ENCODE data around the gene RASGRP1. TPM values are rescaled to one million over a fixed set of nuclear protein-coding genes. Genes with fewer than 3 reads are reported as not detected.

Gene RASGRP1
- total RNA-seq, 1 experiment from 2014 or later: 15.1 TPM

DNA sequence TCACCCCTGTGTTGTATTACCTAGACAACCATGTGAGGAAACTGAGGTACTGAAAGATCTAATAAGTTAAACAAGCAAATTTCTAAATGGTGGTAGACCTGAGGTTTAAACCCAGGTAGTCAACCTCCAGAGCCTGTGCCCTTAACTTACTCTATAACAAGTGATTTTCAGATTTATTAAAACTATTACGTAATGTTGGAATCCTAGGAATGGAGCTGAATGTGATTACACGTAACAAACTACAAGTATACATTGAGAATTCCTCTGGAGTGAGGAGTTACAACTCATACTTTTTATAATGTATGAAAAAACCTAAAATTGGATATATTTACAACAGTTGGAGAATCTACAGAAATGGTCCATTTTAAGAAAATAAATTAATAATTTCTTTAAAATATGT, 92.6 kb downstream of the RASGRP1 start:
- Mint-ChIP-seq H3K9me3 (ENCODE audit: low read depth, unreplicated experiment) (no peaks in the 10 kb centered on the region), H3K4me3 (ENCODE audit: low read depth, unreplicated experiment) (no peak overlapping the region), H3K27ac (ENCODE audit: unreplicated experiment) (no peak overlapping the region), H3K27me3 (ENCODE audit: unreplicated experiment) (no peaks in the 10 kb centered on the region), H3K36me3 (ENCODE audit: insufficient read depth, unreplicated experiment) (no peaks in the 10 kb centered on the region), H3K4me1 (ENCODE audit: low read depth, unreplicated experiment) (no peaks in the 10 kb centered on the region)
- BruUV-seq (replicated peaks): no TSS peak
- no peak for DNase-seq
- TF ChIP-seq, protein P1, sequence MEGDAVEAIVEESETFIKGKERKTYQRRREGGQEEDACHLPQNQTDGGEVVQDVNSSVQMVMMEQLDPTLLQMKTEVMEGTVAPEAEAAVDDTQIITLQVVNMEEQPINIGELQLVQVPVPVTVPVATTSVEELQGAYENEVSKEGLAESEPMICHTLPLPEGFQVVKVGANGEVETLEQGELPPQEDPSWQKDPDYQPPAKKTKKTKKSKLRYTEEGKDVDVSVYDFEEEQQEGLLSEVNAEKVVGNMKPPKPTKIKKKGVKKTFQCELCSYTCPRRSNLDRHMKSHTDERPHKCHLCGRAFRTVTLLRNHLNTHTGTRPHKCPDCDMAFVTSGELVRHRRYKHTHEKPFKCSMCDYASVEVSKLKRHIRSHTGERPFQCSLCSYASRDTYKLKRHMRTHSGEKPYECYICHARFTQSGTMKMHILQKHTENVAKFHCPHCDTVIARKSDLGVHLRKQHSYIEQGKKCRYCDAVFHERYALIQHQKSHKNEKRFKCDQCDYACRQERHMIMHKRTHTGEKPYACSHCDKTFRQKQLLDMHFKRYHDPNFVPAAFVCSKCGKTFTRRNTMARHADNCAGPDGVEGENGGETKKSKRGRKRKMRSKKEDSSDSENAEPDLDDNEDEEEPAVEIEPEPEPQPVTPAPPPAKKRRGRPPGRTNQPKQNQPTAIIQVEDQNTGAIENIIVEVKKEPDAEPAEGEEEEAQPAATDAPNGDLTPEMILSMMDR (IDR thresholded peaks at IDR 0.05; ENCODE audit: unreplicated experiment): no peak
- CTCF ChIA-PET: no interaction called here
- intact Hi-C loops (cut with micrococcal nuclease; ENCODE audit: unreplicated experiment): loop anchor here (5.0 kb wide), 1 partner anchor 225 kb away; no protein-coding TSS in a partner anchor

DNA sequence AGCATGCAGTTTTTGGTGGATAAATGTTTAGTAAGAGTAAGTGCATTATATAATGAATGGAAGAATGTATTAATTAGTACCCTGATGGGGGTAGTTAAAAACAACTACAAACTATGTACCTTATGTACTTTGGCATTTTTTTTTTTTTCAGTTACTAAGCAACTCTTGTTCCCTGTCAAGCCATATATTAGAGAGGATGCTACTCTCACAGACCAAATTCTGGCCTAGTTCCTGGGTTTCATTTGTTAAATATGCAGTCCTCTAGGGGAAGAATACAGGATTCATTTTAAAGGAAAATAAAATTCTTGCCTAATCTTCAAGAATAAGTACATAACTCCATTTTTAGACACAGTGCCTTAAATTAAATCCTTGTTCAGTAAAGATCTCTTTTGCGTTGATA, 93.8 kb downstream of the RASGRP1 start:
- Mint-ChIP-seq H3K27ac (ENCODE audit: unreplicated experiment) (no peak overlapping the region), H3K27me3 (ENCODE audit: unreplicated experiment) (no peaks in the 10 kb centered on the region), H3K4me3 (ENCODE audit: low read depth, unreplicated experiment) (no peak overlapping the region), H3K9me3 (ENCODE audit: low read depth, unreplicated experiment) (no peaks in the 10 kb centered on the region), H3K36me3 (ENCODE audit: insufficient read depth, unreplicated experiment) (no peaks in the 10 kb centered on the region), H3K4me1 (ENCODE audit: low read depth, unreplicated experiment) (no peaks in the 10 kb centered on the region)
- CTCF ChIA-PET: no interaction called here
- no TSS peak for BruUV-seq (replicated peaks)
- intact Hi-C loops (cut with micrococcal nuclease; ENCODE audit: unreplicated experiment): loop anchor here (5.0 kb wide), 1 partner anchor 226 kb away; no protein-coding TSS in a partner anchor
- TF ChIP-seq, protein P1 (IDR thresholded peaks at IDR 0.05; ENCODE audit: unreplicated experiment): no peak
- DNase-seq: no peak

DNA sequence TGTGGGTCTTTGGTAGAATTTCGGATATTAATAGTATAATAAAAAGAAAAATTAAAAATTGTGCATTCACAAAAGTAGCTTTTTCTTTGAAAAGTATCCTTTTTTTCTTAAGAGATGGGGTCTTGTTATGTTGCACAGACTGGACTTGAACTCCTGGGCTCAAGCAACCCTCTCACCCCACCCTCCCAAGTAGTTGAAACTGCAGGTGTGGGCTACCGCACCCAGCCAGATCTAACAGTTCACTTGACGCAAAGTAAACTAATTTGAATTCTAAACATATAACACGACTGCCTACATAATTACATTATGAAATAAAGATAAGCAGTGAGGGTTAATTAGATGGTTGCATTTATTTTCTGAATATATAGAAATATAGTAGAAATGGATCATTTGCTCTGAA, 99.9 kb downstream of the RASGRP1 start:
- Mint-ChIP-seq H3K4me1 (ENCODE audit: low read depth, unreplicated experiment) (no peaks in the 10 kb centered on the region), H3K27me3 (ENCODE audit: unreplicated experiment) (no peaks in the 10 kb centered on the region), H3K27ac (ENCODE audit: unreplicated experiment) (no peak overlapping the region), H3K4me3 (ENCODE audit: low read depth, unreplicated experiment) (no peak overlapping the region), H3K9me3 (ENCODE audit: low read depth, unreplicated experiment) (no peaks in the 10 kb centered on the region), H3K36me3 (ENCODE audit: insufficient read depth, unreplicated experiment) (peaks cover 2% of the 10 kb centered on the region)
- TF ChIP-seq, protein P1 (IDR thresholded peaks at IDR 0.05; ENCODE audit: unreplicated experiment): no peak
- CTCF ChIA-PET: interaction anchor here (0.6 kb wide), 1 partner anchor 52 kb away, joined by 3 read pairs; no protein-coding TSS in a partner anchor
- intact Hi-C loops (cut with micrococcal nuclease; ENCODE audit: unreplicated experiment): no loop called here
- BruUV-seq (replicated peaks): no TSS peak
- no peak for DNase-seq

- Mint-ChIP-seq H3K4me3 (ENCODE audit: low read depth, unreplicated experiment) (no peak overlapping the region), H3K27ac (ENCODE audit: unreplicated experiment) (no peak overlapping the region), H3K27me3 (ENCODE audit: unreplicated experiment) (no peaks in the 10 kb centered on the region), H3K36me3 (ENCODE audit: insufficient read depth, unreplicated experiment) (peaks cover 4% of the 10 kb centered on the region), H3K4me1 (ENCODE audit: low read depth, unreplicated experiment) (no peaks in the 10 kb centered on the region), H3K9me3 (ENCODE audit: low read depth, unreplicated experiment) (no peaks in the 10 kb centered on the region)
- CTCF ChIA-PET: no interaction called here
- TF ChIP-seq, protein P1 (IDR thresholded peaks at IDR 0.05; ENCODE audit: unreplicated experiment): no peak
- no peak for DNase-seq
- intact Hi-C loops (cut with micrococcal nuclease; ENCODE audit: unreplicated experiment): no loop called here
- no TSS peak for BruUV-seq (replicated peaks)
Observed at GRCh38 chr15:38463893-38464292, 100.7 kb downstream of the RASGRP1 start.

Measured in Calu3 (cell line).